Colonic mucosa (tissue), 4 donors: ENCODE measurements around the gene MCM9. TPM values are rescaled to one million over a fixed set of nuclear protein-coding genes. Genes with fewer than 3 reads are reported as not detected.

ENCODE experiments used
- DNase-seq: peaks from one replicate; pipeline ENCODE4 v3.0.0-alpha.2; 2020
- H3K27ac ChIP-seq: fragments of 200-600 bp; one replicate; pipeline ENCODE4 v1.8.0; 2021
- H3K27me3 ChIP-seq: fragments of 200-600 bp; one replicate; pipeline ENCODE4 v1.8.0; 2021
- H3K36me3 ChIP-seq: fragments of 200-600 bp; one replicate; pipeline ENCODE4 v1.8.0; 2021
- H3K4me1 ChIP-seq: fragments of 200-600 bp; one replicate; pipeline ENCODE4 v1.8.0; 2021; ENCODE audit warnings: mild to moderate bottlenecking
- H3K4me3 ChIP-seq: fragments of 200-600 bp; one replicate; pipeline ENCODE4 v1.8.0; 2021
- H3K9ac ChIP-seq, 2 donors: one replicate each; pipeline ENCODE4 v1.7.0; 2013; ENCODE audit warnings: control low read depth in 2 of 2, low read depth in 2 of 2, low read length in 2 of 2
- H3K9me3 ChIP-seq: fragments of 200-600 bp; one replicate; pipeline ENCODE4 v1.8.0; 2021
- CTCF ChIP-seq: fragments of 200-600 bp; IDR thresholded peaks from one replicate; pipeline ENCODE4 v1.8.0; 2022; ENCODE audit warnings: antibody characterized with exemption, mild to moderate bottlenecking
- intact Hi-C: fragments of 100-400 bp; cut with DNase I; formaldehyde crosslinking; loops from one replicate; pipeline ENCODE4 v1.14.1; 2022
- total RNA-seq, 2 donors: library from RNA; stranded (reverse); fragmentation: NEBNext Ultra II Directional in 1 of 2; extraction: Animal tissue kit (Norgen Biotek cat#: 25700) in 1 of 2; gene quantifications; one replicate each; pipeline ENCODE4 v1.2.1, GENCODE V29; 2021
- donor health status: healthy.
- donor health status: DM: no; HTN: no; CAD: no.
- donor health status: DM: no; HTN: no; CAD: no.

Gene MCM9
- total RNA-seq, 2 donors from 2014 or later: 14.3 to 18.5 TPM

- Histone ChIP-seq H3K27me3 (no peaks in the 10 kb centered on the region), H3K36me3 (no peaks in the 10 kb centered on the region), H3K9me3 (no peaks in the 10 kb centered on the region), H3K4me1 (no peaks in the 10 kb centered on the region), H3K27ac (no peak overlapping the region), H3K4me3 (no peak overlapping the region), H3K9ac (no peak overlapping the region)
- intact Hi-C loops: no loop called here
- TF ChIP-seq CTCF: no peak
- DNase-seq: no peak
Observed at GRCh38 chr6:118785601-118786000, 149.4 kb downstream of the MCM9 start.

- no peak for DNase-seq
- H3K9ac ChIP-seq: no peak overlapping the region
- no peak overlapping the region for H3K27ac ChIP-seq
- no peaks in the 10 kb centered on the region for H3K4me1 ChIP-seq
- H3K36me3 ChIP-seq: no peaks in the 10 kb centered on the region
- no peak for TF ChIP-seq CTCF
- intact Hi-C loops: no loop called here
- no peaks in the 10 kb centered on the region for H3K27me3 ChIP-seq
- H3K9me3 ChIP-seq: no peaks in the 10 kb centered on the region
- no peak overlapping the region for H3K4me3 ChIP-seq
Observed at GRCh38 chr6:118784641-118785164, 150.3 kb downstream of the MCM9 start.

GRCh38 chr6:118783931-118784550 is 150.9 kb downstream of the MCM9 start:
- no peak overlapping the region for H3K27ac ChIP-seq

GRCh38 chr6:118782651-118783050 is 152.3 kb downstream of the MCM9 start:
- no peak for DNase-seq
- no peaks in the 10 kb centered on the region for H3K27me3 ChIP-seq
- TF ChIP-seq CTCF: no peak
- intact Hi-C loops: no loop called here
- no peaks in the 10 kb centered on the region for H3K36me3 ChIP-seq
- H3K9me3 ChIP-seq: no peaks in the 10 kb centered on the region
- no peak overlapping the region for H3K9ac ChIP-seq
- H3K4me3 ChIP-seq: no peak overlapping the region
- no peak overlapping the region for H3K27ac ChIP-seq
- H3K4me1 ChIP-seq: no peaks in the 10 kb centered on the region

More at GRCh38 chr6:118783931-118784550, 150.9 kb downstream of the MCM9 start:
- DNase-seq: peak; percentile 30
- Histone ChIP-seq H3K4me1 (no peaks in the 10 kb centered on the region), H3K4me3 (no peak overlapping the region), H3K9ac (no peak overlapping the region), H3K36me3 (no peaks in the 10 kb centered on the region), H3K27me3 (no peaks in the 10 kb centered on the region), H3K9me3 (no peaks in the 10 kb centered on the region)
- TF ChIP-seq CTCF: no peak
- intact Hi-C loops: no loop called here

- Histone ChIP-seq H3K9ac (no peak overlapping the region), H3K36me3 (no peaks in the 10 kb centered on the region), H3K4me1 (no peaks in the 10 kb centered on the region), H3K4me3 (no peak overlapping the region), H3K27ac (no peak overlapping the region), H3K9me3 (no peaks in the 10 kb centered on the region), H3K27me3 (no peaks in the 10 kb centered on the region)
- DNase-seq: no peak
- intact Hi-C loops: no loop called here
- no peak for TF ChIP-seq CTCF
Observed at GRCh38 chr6:118781897-118782296, 153.1 kb downstream of the MCM9 start.
